Activated CD8-positive, alpha-beta T cell treated with anti-CD3 and anti-CD28 coated beads for 36 hours (primary cell): ENCODE measurements around the gene DYRK1A. TPM values are rescaled to one million over a fixed set of nuclear protein-coding genes. Genes with fewer than 3 reads are reported as not detected.

ENCODE experiments used
- ATAC-seq: fragments of 200-7000 bp; cut with Tn5 transposase; one replicate; pipeline ENCODE4 v1.10.0; 2021; ENCODE audit warnings: mild to moderate bottlenecking, moderate library complexity
- CTCF ChIA-PET: fragments of 350-600 bp; sonication (Branson Sonifier 250); formaldehyde crosslinking; loops from one replicate; lab custom pipeline; 2021; ENCODE audit warnings: antibody characterized with exemption; lab: Charles Lee
- POLR2A ChIA-PET: fragments of 350-600 bp; sonication (Branson Sonifier 250); formaldehyde crosslinking; loops from one replicate; lab custom pipeline; 2021; ENCODE audit warnings: antibody characterized with exemption; lab: Charles Lee
- DNase-seq: peaks from one replicate; pipeline ENCODE4 v3.0.0-alpha.2; 2020
- H3K27ac Mint-ChIP-seq: one replicate; pipeline ENCODE4 v1.8.0; 2021; ENCODE audit warnings: mild to moderate bottlenecking, mixed read lengths
- H3K27me3 Mint-ChIP-seq: one replicate; pipeline ENCODE4 v1.8.0; 2021; ENCODE audit warnings: mixed read lengths
- H3K36me3 Mint-ChIP-seq: one replicate; pipeline ENCODE4 v1.8.0; 2021; ENCODE audit warnings: low read depth, mixed read lengths
- H3K4me1 Mint-ChIP-seq: one replicate; pipeline ENCODE4 v1.8.0; 2021; ENCODE audit warnings: low read depth, mixed read lengths
- H3K4me3 Mint-ChIP-seq: one replicate; pipeline ENCODE4 v1.8.0; 2021; ENCODE audit warnings: mild to moderate bottlenecking, moderate library complexity, mixed read lengths
- H3K9me3 Mint-ChIP-seq: one replicate; pipeline ENCODE4 v1.8.0; 2021; ENCODE audit warnings: mixed read lengths
- intact Hi-C: fragments of 100-400 bp; cut with micrococcal nuclease; formaldehyde crosslinking; loops from one replicate; pipeline ENCODE4 v1.10.0; 2022
- total RNA-seq, 2 experiments: library from RNA; stranded (reverse); gene quantifications; one replicate each; pipeline ENCODE4 v1.2.3, GENCODE V29; 2021
- TF ChIP-seq, protein P1 (sequence below): fragments of 200-600 bp; IDR thresholded peaks from one replicate; pipeline ENCODE4 v1.8.0; 2022; ENCODE audit warnings: antibody characterized with exemption, mild to moderate bottlenecking

The DYRK1A gene
- total RNA-seq, 2 experiments from 2014 or later: 57.5 to 58.7 TPM

DNA sequence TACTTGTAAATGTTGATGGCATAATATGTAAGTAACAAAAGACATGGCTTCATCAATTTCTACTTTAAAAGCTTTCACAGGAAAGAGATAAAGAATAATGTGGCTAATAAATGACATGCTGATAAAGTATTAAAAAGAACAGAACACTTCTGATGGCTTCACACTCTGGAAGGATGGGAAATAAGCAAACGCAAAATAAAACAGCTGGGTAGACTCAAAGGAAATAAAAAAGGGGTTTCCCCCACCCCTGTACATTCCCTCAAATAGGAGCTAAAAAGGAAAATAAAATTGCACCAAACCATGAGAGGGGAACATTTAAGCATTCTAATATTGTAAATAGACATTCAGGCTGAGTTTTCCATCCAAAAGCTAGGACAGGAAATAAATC lies 27.0 kb upstream of the DYRK1A start:
- TF ChIP-seq, protein P1, sequence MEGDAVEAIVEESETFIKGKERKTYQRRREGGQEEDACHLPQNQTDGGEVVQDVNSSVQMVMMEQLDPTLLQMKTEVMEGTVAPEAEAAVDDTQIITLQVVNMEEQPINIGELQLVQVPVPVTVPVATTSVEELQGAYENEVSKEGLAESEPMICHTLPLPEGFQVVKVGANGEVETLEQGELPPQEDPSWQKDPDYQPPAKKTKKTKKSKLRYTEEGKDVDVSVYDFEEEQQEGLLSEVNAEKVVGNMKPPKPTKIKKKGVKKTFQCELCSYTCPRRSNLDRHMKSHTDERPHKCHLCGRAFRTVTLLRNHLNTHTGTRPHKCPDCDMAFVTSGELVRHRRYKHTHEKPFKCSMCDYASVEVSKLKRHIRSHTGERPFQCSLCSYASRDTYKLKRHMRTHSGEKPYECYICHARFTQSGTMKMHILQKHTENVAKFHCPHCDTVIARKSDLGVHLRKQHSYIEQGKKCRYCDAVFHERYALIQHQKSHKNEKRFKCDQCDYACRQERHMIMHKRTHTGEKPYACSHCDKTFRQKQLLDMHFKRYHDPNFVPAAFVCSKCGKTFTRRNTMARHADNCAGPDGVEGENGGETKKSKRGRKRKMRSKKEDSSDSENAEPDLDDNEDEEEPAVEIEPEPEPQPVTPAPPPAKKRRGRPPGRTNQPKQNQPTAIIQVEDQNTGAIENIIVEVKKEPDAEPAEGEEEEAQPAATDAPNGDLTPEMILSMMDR: no peak
- H3K9me3 Mint-ChIP-seq: peaks cover 4% of the 10 kb centered on the region
- peaks cover 3% of the 10 kb centered on the region for H3K4me1 Mint-ChIP-seq
- intact Hi-C loops: no loop called here
- CTCF ChIA-PET: no interaction called here
- no peak for DNase-seq
- no peaks in the 10 kb centered on the region for H3K27me3 Mint-ChIP-seq
- H3K36me3 Mint-ChIP-seq: no peaks in the 10 kb centered on the region
- H3K27ac Mint-ChIP-seq: no peak overlapping the region
- POLR2A ChIA-PET: no interaction called here
- H3K4me3 Mint-ChIP-seq: no peak overlapping the region
- no peak for ATAC-seq

GRCh38 chr21:37341254-37341960 lies 25.2 kb upstream of the DYRK1A start:
- Mint-ChIP-seq H3K27me3 (no peaks in the 10 kb centered on the region), H3K9me3 (peaks cover 4% of the 10 kb centered on the region), H3K4me1 (peaks cover 3% of the 10 kb centered on the region), H3K36me3 (no peaks in the 10 kb centered on the region), H3K4me3 (no peak overlapping the region), H3K27ac (no peak overlapping the region)
- intact Hi-C loops: no loop called here
- ChIA-PET CTCF (no interaction called here), POLR2A (no interaction called here)
- ATAC-seq (no peak), DNase-seq (no peak)
- TF ChIP-seq, protein P1: no peak

- CTCF ChIA-PET: no interaction called here
- no peak for ATAC-seq
- DNase-seq: no peak
- no peak overlapping the region for H3K4me3 Mint-ChIP-seq
- no peaks in the 10 kb centered on the region for H3K27me3 Mint-ChIP-seq
- peaks cover 4% of the 10 kb centered on the region for H3K9me3 Mint-ChIP-seq
- no peaks in the 10 kb centered on the region for H3K36me3 Mint-ChIP-seq
- peaks cover 3% of the 10 kb centered on the region for H3K4me1 Mint-ChIP-seq
- TF ChIP-seq, protein P1: no peak
- H3K27ac Mint-ChIP-seq: no peak overlapping the region
- POLR2A ChIA-PET: no interaction called here
- intact Hi-C loops: no loop called here
Measured at GRCh38 chr21:37342046-37342632, 24.4 kb upstream of the DYRK1A start.

DNA sequence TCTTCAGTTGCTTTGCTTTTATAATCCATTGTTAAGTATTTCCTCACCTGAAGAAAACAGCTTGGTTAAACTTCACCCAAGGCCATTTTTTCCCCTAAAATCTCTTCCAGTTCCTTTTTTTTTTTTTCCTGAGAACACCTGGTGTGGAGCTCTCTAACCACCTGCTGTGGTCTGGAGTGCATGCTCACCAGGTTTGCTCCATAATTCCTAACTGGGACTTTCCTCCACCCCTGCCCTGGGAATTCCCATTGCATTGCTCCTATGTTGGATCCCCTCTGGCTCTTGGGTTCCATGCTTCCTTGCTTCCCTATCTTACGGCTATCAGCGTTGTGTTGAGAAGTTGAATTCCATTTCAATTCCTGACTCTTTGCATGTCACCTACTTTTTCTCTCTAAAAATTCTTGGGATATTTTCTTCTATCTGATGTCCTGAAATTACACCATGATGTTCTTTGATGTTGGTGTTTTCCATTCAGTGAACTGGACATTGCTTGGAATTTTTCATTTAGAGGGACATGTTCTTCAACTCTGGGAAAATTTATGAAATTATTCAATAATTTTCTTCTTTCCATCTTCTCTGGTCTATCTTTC lies 19.6 kb upstream of the DYRK1A start:
- TF ChIP-seq, protein P1: no peak
- H3K9me3 Mint-ChIP-seq: peaks cover 22% of the 10 kb centered on the region
- ATAC-seq (no peak), DNase-seq (no peak)
- H3K27me3 Mint-ChIP-seq: no peaks in the 10 kb centered on the region
- H3K27ac Mint-ChIP-seq: no peak overlapping the region
- H3K4me3 Mint-ChIP-seq: no peak overlapping the region
- H3K4me1 Mint-ChIP-seq: no peaks in the 10 kb centered on the region
- CTCF ChIA-PET: no interaction called here
- POLR2A ChIA-PET: no interaction called here
- intact Hi-C loops: no loop called here
- peaks cover 10% of the 10 kb centered on the region for H3K36me3 Mint-ChIP-seq

DNA sequence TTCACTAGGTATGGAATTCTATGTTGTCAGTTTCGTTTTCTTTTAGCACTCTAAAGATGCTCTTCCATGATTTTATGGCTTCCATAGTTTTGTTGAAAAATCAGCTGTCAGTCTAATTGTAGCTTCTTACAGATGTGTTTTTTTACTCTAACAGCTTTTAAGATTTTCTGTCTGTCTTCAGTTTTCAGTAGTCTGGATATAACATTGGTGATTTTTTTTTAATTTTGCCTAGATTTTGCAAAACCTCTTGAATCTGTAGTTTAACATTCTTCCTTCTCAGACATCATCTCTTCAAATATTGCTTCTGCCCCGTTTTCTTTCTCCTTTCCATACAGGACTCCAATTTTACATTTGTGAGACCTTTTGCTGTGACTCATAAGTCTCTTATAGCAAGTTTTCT lies 17.9 kb upstream of the DYRK1A start:
- CTCF ChIA-PET: no interaction called here
- H3K9me3 Mint-ChIP-seq: peaks cover 18% of the 10 kb centered on the region

More for the DNA sequence above, 17.9 kb upstream of the DYRK1A start:
- H3K27ac Mint-ChIP-seq: no peak overlapping the region
- TF ChIP-seq, protein P1: no peak
- H3K27me3 Mint-ChIP-seq: peaks cover 1% of the 10 kb centered on the region
- DNase-seq (no peak), ATAC-seq (no peak)
- peaks cover 10% of the 10 kb centered on the region for H3K36me3 Mint-ChIP-seq
- no peaks in the 10 kb centered on the region for H3K4me1 Mint-ChIP-seq
- POLR2A ChIA-PET: no interaction called here
- no peak overlapping the region for H3K4me3 Mint-ChIP-seq
- intact Hi-C loops: no loop called here
